K562 (cell line): ENCODE data around the gene SHANK3. TPM values are rescaled to one million over a fixed set of nuclear protein-coding genes. Genes with fewer than 3 reads are reported as not detected.
A peak's percentile ranks its signal among the peaks of the same experiment; 100 is the strongest.

Experiments
- ATAC-seq: fragments of 200-7000 bp; cut with Tn5 transposase; 3 replicates; pipeline ENCODE4 v1.9.1; 2020; ENCODE audit warnings: moderate library complexity
- BruUV-seq: library from RNA; stranded (reverse); fragments of 400-500 nt; replicated peaks from 2 replicates; lab custom pipeline; 2021; lab: Mats Ljungman, UMichigan
- CTCF ChIA-PET: fragments of 300-600 bp; formaldehyde crosslinking; extraction: SDS; loops from one replicate; lab custom pipeline; 2021; ENCODE audit warnings: low intra/inter-chr PET ratio; lab: Yijun Ruan, JAX
- POLR2A ChIA-PET: fragments of 300-600, 350-650 bp; sonication (Branson Sonifier 250); formaldehyde crosslinking; extraction: SDS; loops from one replicate; lab custom pipeline; 2021; ENCODE audit warnings: antibody characterized with exemption, inconsistent platforms; lab: Yijun Ruan, JAX
- DNase-seq, 4 experiments: peaks; one replicate each; pipeline versions ENCODE4 v3.0.0 to v3.0.0-alpha.2; 2011 to 2018; ENCODE audit warnings: low spot score in 3 of 4, mixed read lengths in 3 of 4; ENCODE audit errors: extremely low read depth in 1 of 4
- FAIRE-seq: peaks from 2 replicates; lab custom pipeline; 2011; peaks lifted over from hg19 to GRCh38; lab: Jason Lieb, UNC
- H2AFZ ChIP-seq: 2 replicates; pipeline ENCODE4 v1.6.0; 2011; ENCODE audit warnings: low read depth, low read length, control low read depth, inconsistent platforms
- H3K27ac ChIP-seq: fragments of 200-600 bp; 3 replicates; pipeline ENCODE4 v1.8.0; 2011; ENCODE audit warnings: low read depth, mild to moderate bottlenecking, control low read depth, inconsistent platforms, low read length, moderate library complexity, mixed read lengths; ENCODE audit errors: extremely low read depth
- H3K27me3 ChIP-seq, 2 experiments: fragments of 300-600 bp in 1 of 2; 2 replicates in 1 of 2; 3 replicates in 1 of 2; pipeline versions ENCODE4 v1.6.0 to v1.8.0; 2011; ENCODE audit warnings: inconsistent platforms in 2 of 2, low read length in 2 of 2, mild to moderate bottlenecking in 1 of 2, mixed read lengths in 1 of 2, moderate library complexity in 1 of 2; ENCODE audit not compliant: control insufficient read depth in 2 of 2, insufficient read depth in 2 of 2
- H3K36me3 ChIP-seq: fragments of 300-600 bp; 3 replicates; pipeline ENCODE4 v1.8.0; 2011; ENCODE audit warnings: mild to moderate bottlenecking, low read length, inconsistent platforms; ENCODE audit not compliant: control insufficient read depth, insufficient read depth
- H3K4me1 ChIP-seq, 2 experiments: fragments of 200-600 bp in 1 of 2; replicated peaks in 1 of 2; 2 replicates in 1 of 2; 3 replicates in 1 of 2; pipeline versions ENCODE4 v1.5.1 to v1.8.0; 2011; ENCODE audit warnings: inconsistent platforms in 2 of 2, low read length in 2 of 2, mild to moderate bottlenecking in 1 of 2, mixed read lengths in 1 of 2, moderate library complexity in 1 of 2; ENCODE audit not compliant: control insufficient read depth in 2 of 2, insufficient read depth in 2 of 2
- H3K4me2 ChIP-seq: 2 replicates; pipeline ENCODE4 v1.6.1; 2011; ENCODE audit warnings: low read length, control low read depth, inconsistent platforms, mixed read lengths; ENCODE audit not compliant: insufficient read depth
- H3K4me3 ChIP-seq: fragments of 200-600 bp; sonication (generic), shearing (Covaris generic); 2 replicates; pipeline ENCODE4 v1.5.1; 2016; ENCODE audit warnings: control low read depth, inconsistent platforms
- H3K79me2 ChIP-seq: fragments of 200-600 bp; 3 replicates; pipeline ENCODE4 v1.8.0; 2011; ENCODE audit warnings: low read length, inconsistent platforms; ENCODE audit not compliant: control insufficient read depth, insufficient read depth
- H3K9ac ChIP-seq, 2 experiments: 2 replicates each; pipeline versions ENCODE4 v1.6.0 to v1.6.1; 2011; ENCODE audit warnings: low read depth in 2 of 2, low read length in 2 of 2, control low read depth in 1 of 2, inconsistent platforms in 1 of 2, mild to moderate bottlenecking in 1 of 2, mixed read lengths in 1 of 2; ENCODE audit not compliant: insufficient read depth in 1 of 2
- H3K9me1 ChIP-seq: one replicate; pipeline ENCODE4 v1.6.0; 2011; ENCODE audit warnings: inconsistent platforms, mild to moderate bottlenecking, low read length, moderate library complexity; ENCODE audit not compliant: control insufficient read depth, insufficient read depth
- H3K9me3 ChIP-seq: replicated peaks from 2 replicates; pipeline ENCODE4 v1.5.1; 2011; ENCODE audit warnings: low read depth, low read length, inconsistent platforms; ENCODE audit not compliant: control insufficient read depth, insufficient read depth
- H4K20me1 ChIP-seq: replicated peaks from 2 replicates; pipeline ENCODE4 v1.6.1; 2011; ENCODE audit warnings: low read length, inconsistent platforms, mixed read lengths; ENCODE audit not compliant: control insufficient read depth, insufficient read depth
- CHD7 ChIP-seq: fragments of 200-600 bp; sonication (generic); IDR thresholded peaks from one replicate; pipeline ENCODE4 v1.6.1; 2012; ENCODE audit warnings: mild to moderate bottlenecking, low read depth, low read length, inconsistent platforms
- RAD21 ChIP-seq, 2 experiments: fragments of 250-450 bp in 1 of 2; fragments of 450-650 bp in 1 of 2; sonication (Bioruptor Pico) in 1 of 2; formaldehyde crosslinking in 1 of 2; IDR thresholded peaks in 1 of 2; conservative IDR thresholded peaks in 1 of 2; 2 replicates each; pipeline versions ENCODE4 v1.4.0 to v1.8.0; 2020 to 2022; ENCODE audit warnings: mild to moderate bottlenecking in 2 of 2, moderate library complexity in 1 of 2
- STAG1 ChIP-seq: sonication (generic); formaldehyde crosslinking; IDR thresholded peaks from 2 replicates; pipeline ENCODE4 v1.5.0; 2020; ENCODE audit warnings: missing genetic modification reagents, borderline replicate concordance
- WGBS: fragments of 100-300 bp; shearing (Covaris generic); methylation state at CpG from one replicate; pipeline ENCODE4 v1.1.6; 2016; ENCODE audit warnings: low coverage, mixed read lengths; ENCODE audit not compliant: insufficient coverage; ENCODE audit errors: missing lambda C conversion rate; 5-methylcytosine and 5-hydroxymethylcytosine counted together
- in situ Hi-C: fragments of 300-500 bp; cut with MboI; formaldehyde crosslinking; loops from 4 replicates; pipeline ENCODE4 v1.15.0; 2018; ENCODE audit warnings: inconsistent platforms, mixed read lengths
- intact Hi-C: fragments of 100-400 bp; cut with micrococcal nuclease; formaldehyde crosslinking; loops from 2 replicates; pipeline ENCODE4 v1.14.2; 2022
- polyA plus RNA-seq, 8 experiments: library from polyadenylated mRNA; depleted of rRNA in 4 of 8; stranded (reverse) in 5 of 8; unstranded in 3 of 8; fragments of >200 nt; fragmentation: Nextera tagmentation in 2 of 8; fragmentation: Illumina TruSeq in 1 of 8; extraction: Ambion mirVana in 2 of 8; extraction: Trizol in 1 of 8; gene quantifications; 2 replicates each; pipeline versions ENCODE4 v1.2.1 to v1.2.3, GENCODE V29; 2011 to 2014; ENCODE audit warnings: inconsistent platforms in 1 of 8, missing spikeins in 1 of 8
- total RNA-seq, 7 experiments: library from RNA; depleted of rRNA in 6 of 7; stranded (reverse); fragments of >200 nt in 6 of 7; fragmentation: Illumina TruSeq in 2 of 7; extraction: Trizol in 2 of 7; gene quantifications; 2 replicates each; pipeline versions ENCODE4 v1.2.1 to v1.2.3, GENCODE V29; 2011 to 2021; ENCODE audit warnings: low replicate concordance in 1 of 7
- TF ChIP-seq, protein P1 (sequence below), 3 experiments: IDR thresholded peaks in 2 of 3; conservative IDR thresholded peaks in 1 of 3; 2 replicates each; pipeline ENCODE4 v1.5.1; 2011 to 2012; ENCODE audit warnings: low read length in 3 of 3, mild to moderate bottlenecking in 3 of 3, control low read depth in 2 of 3, improper control_type of control experiment in 1 of 3, inconsistent platforms in 1 of 3, low read depth in 1 of 3, mixed read lengths in 1 of 3, moderate library complexity in 1 of 3; ENCODE audit not compliant: insufficient read depth in 2 of 3

SHANK3 gene
- total and polyA plus RNA-seq, 9 of the 15 experiments (the other 6 are each of a cell fraction or from before 2014, with no cell fraction given), result 0.01 to 0.07 (median 0.03) TPM; not detected in 6

DNA sequence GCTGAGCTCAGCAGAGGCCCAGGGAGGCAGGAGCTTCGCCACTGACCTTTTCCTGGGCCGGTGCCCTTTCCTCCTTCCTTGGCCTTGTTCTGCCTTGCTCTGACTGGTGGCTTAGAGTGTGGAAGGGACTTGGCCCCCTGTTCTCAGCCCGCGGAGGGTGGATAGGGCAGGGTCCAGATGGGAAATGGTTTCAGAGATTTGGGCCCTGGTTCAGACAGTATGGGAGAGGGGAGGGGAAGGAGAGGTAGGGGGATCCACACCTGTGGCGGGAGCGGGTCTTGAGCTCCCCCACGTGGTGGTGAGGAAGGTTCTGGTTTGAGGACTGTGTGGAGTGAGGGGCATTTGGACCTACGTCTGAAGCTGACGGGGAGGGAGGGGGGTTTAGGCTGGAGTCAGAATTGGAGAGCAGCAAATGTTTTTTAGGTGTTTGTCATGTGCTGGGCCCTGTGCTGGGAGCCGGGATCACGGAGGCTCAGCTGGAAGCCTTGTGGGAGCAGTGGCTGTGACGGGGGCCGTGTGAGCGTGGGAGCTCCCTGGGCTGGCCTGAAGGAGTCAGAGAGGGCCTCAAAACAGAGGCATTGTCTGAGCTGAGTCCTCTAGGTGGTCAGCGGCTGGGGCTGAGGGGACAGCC is 27.2 kb downstream of the SHANK3 start:
- ChIA-PET POLR2A (interaction anchor here (0.8 kb wide), 1 partner anchor 15 kb away, joined by 3 read pairs; no protein-coding TSS in a partner anchor), CTCF (interaction anchor here (0.8 kb wide), 1 partner anchor 124 kb away, joined by 3 read pairs; no protein-coding TSS in a partner anchor)
- intact Hi-C loops (no loop called here), in situ Hi-C loops (loop anchor here (5.0 kb wide), 1 partner anchor 58 kb away; no protein-coding TSS in a partner anchor)
- Histone ChIP-seq H3K27me3 (peaks cover 2 to 37% of the 10 kb centered on the region in 2 experiments; a peak in 3 of 5 replicates), H3K36me3 (no peaks in the 10 kb centered on the region), H3K4me2 (no peak overlapping the region), H3K27ac (no peak overlapping the region), H4K20me1 (no peaks in the 10 kb centered on the region), H3K9me3 (no peaks in the 10 kb centered on the region), H3K9ac (no peak overlapping the region), H3K9me1 (no peaks in the 10 kb centered on the region), H3K79me2 (no peaks in the 10 kb centered on the region), H2AFZ (no peak overlapping the region), H3K4me3 (no peak overlapping the region), H3K4me1 (peaks cover 0 to 29% of the 10 kb centered on the region in 2 experiments; a peak in 2 of 5 replicates)
- 26% methylated on average over 12 of the region's 15 CpGs for WGBS
- TF ChIP-seq CHD7 (no peak), STAG1 (CRISPR knock-in tag) (peak; percentile 48; the same call in 1 of the 2 replicates), RAD21 (CRISPR knock-in tag; conservative IDR thresholded peaks at IDR 0.05 in 1 of 2, IDR thresholded peaks at IDR 0.05 in 1 of 2) (peak in 1 of 2 experiments; percentile 39; a peak in 2 of 4 replicates)
- TF ChIP-seq, protein P1, sequence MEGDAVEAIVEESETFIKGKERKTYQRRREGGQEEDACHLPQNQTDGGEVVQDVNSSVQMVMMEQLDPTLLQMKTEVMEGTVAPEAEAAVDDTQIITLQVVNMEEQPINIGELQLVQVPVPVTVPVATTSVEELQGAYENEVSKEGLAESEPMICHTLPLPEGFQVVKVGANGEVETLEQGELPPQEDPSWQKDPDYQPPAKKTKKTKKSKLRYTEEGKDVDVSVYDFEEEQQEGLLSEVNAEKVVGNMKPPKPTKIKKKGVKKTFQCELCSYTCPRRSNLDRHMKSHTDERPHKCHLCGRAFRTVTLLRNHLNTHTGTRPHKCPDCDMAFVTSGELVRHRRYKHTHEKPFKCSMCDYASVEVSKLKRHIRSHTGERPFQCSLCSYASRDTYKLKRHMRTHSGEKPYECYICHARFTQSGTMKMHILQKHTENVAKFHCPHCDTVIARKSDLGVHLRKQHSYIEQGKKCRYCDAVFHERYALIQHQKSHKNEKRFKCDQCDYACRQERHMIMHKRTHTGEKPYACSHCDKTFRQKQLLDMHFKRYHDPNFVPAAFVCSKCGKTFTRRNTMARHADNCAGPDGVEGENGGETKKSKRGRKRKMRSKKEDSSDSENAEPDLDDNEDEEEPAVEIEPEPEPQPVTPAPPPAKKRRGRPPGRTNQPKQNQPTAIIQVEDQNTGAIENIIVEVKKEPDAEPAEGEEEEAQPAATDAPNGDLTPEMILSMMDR (IDR thresholded peaks at IDR 0.05 in 2 of 3, conservative IDR thresholded peaks at IDR 0.05 in 1 of 3; ENCODE audit: insufficient read depth in 2 of 3, low read depth in 1 of 3, low read length in 3 of 3), result peak; percentile 29 to 56 (median 39)
- no TSS peak for BruUV-seq
- ATAC-seq (peak; percentile 81), DNase-seq (peak; percentile 19 to 38 (median 34)), FAIRE-seq (no peak)
